Measurements from ENCODE around the gene CEP57.
"Not testable (repeated sequence)": the region's sequence is repeated elsewhere in the genome, so short reads cannot be mapped to it uniquely, and the experiment has no call there.

The CEP57 gene

DNA sequence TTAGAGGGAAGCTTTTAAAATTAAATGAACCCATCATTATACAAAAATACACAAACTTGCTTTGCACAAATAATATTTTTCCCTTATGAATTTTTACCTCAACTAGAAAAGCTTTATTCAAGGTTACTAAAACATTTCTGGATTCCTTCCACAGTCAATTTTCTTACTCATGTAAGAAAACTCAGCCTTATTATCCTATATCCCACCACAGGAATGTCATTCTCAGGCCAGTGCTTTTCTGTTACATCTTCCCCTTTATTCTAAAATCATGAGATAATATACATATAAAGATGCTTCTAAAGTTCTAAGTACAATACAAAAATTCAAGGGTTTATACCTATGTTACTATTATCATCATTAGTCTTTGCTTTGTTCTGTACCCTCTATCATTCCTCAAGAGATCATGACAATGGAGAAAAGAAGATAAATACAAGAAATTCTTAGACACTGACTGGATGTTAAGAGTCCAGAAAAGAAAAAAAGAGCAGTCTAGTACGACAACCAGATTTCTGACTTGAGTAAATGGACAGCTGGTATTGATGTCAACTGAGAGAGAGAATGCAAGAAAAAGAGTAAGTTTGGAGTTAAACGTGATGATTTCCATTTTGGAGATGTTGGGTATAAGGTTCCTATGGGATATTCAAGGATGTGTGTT lies 73.3 kb downstream of the CEP57 start:
- no peak for DNase-seq

DNA sequence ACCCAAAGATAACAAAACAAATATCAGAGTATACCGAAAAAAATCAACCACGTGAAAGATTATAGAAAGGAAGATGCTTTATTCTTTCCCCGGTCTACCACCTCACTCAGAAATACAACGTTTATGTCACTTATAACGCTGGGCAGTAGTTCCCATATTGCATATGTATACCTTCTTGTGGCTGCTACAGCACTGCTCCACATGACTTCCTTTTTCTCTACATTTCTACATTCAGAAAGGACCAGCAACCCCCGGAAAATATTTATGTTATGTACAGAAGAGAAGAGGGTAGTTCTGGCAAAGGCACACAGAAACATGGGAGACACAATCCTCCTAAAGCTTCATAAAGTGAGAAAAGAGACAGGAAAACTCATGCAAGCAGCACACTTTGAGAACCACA lies 76.8 kb downstream of the CEP57 start:
- no peak for DNase-seq

DNA sequence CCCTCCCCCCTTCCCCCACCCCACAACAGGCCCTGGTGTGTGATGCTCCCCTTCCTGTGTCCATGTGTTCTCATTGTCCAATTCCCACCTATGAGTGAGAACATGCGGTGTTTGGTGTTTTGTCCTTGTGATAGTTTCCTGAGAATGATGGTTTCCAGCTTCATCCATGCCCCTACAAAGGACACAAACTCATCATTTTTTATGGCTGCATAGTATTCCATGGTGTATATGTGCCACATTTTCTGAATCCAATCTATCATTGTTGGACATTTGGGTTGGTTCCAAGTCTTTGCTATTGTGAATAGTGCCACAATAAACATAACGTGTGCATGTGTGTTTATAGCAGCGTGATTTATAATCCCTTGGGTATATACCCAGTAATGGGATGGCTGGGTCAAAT lies 80.6 kb downstream of the CEP57 start:
- not testable (repeated sequence) for DNase-seq

DNA sequence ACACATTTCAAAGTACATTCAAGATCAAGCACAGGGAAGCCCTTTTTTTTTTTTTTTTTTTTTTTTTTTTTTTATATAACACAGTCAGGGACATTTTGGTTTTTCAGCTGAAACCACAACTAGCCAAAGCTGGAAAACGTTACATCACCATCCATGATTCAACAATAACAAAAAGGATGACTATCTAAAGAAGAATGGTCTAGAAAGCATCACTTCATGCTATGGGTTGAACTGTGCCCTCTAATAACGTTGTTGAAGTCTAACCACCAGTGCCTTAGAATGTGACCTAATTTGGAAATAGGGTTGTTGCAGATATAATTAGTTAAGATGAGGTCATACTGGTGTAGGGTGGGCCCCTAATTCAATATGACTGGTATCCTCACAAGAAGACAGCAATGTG lies 87.0 kb downstream of the CEP57 start:
- DNase-seq = no peak

Measured in NCI-H526 (cell line).